RWPE2 (cell line): ENCODE data around the gene ARHGEF10L.

Experiments
- ATAC-seq: fragments of 200-7000 bp; cut with Tn5 transposase; 3 replicates; pipeline ENCODE4 v1.9.1; 2021; ENCODE audit warnings: low read depth
- DNase-seq: peaks from one replicate; pipeline ENCODE4 v3.0.0-alpha.2; 2020; ENCODE audit warnings: low spot score
- H3K27ac ChIP-seq: fragments of 450-650 bp; 2 replicates; pipeline ENCODE4 v1.5.1; 2017; ENCODE audit warnings: mild to moderate bottlenecking; ENCODE audit not compliant: poor library complexity, severe bottlenecking
- H3K27me3 ChIP-seq: fragments of 250-450 bp; sonication (Bioruptor Pico); 2 replicates; pipeline ENCODE4 v1.5.1; 2021; ENCODE audit warnings: mild to moderate bottlenecking, moderate library complexity; ENCODE audit not compliant: insufficient read depth, poor library complexity, severe bottlenecking
- H3K36me3 ChIP-seq: fragments of 250-450 bp; sonication (Bioruptor Pico); 2 replicates; pipeline ENCODE4 v1.5.1; 2020; ENCODE audit warnings: low read depth, mild to moderate bottlenecking, moderate library complexity
- H3K4me1 ChIP-seq: fragments of 250-450 bp; sonication (Bioruptor Pico); 2 replicates; pipeline ENCODE4 v1.5.1; 2021; ENCODE audit warnings: mild to moderate bottlenecking, moderate library complexity; ENCODE audit not compliant: insufficient read depth, poor library complexity, severe bottlenecking
- H3K4me3 ChIP-seq: fragments of 250-450 bp; sonication (Bioruptor Pico); 2 replicates; pipeline ENCODE4 v1.5.1; 2021; ENCODE audit warnings: mild to moderate bottlenecking, moderate library complexity; ENCODE audit not compliant: severe bottlenecking
- H3K9me3 ChIP-seq: fragments of 250-450 bp; sonication (Bioruptor Pico); 2 replicates; pipeline ENCODE4 v1.5.1; 2021; ENCODE audit warnings: mild to moderate bottlenecking, moderate library complexity; ENCODE audit not compliant: severe bottlenecking
- CTCF ChIP-seq: fragments of 450-650 bp; IDR thresholded peaks from one replicate; pipeline ENCODE4 v1.5.1; 2017; ENCODE audit warnings: mild to moderate bottlenecking, moderate library complexity; ENCODE audit not compliant: poor library complexity, severe bottlenecking

ARHGEF10L gene

GRCh38 chr1:17559615-17560419 lies 20.3 kb downstream of the ARHGEF10L start:
- DNase-seq (no peak), ATAC-seq (peak; percentile 80)
- Histone ChIP-seq H3K36me3 (no peaks in the 10 kb centered on the region), H3K4me1 (peaks cover 20% of the 10 kb centered on the region), H3K4me3 (no peak overlapping the region), H3K27me3 (no peaks in the 10 kb centered on the region), H3K9me3 (no peaks in the 10 kb centered on the region), H3K27ac (peak overlapping the region; percentile 33)
- no peak for TF ChIP-seq CTCF

- Histone ChIP-seq H3K4me1 (peaks cover 20% of the 10 kb centered on the region), H3K27me3 (no peaks in the 10 kb centered on the region), H3K27ac (peak overlapping the region; percentile 10), H3K36me3 (no peaks in the 10 kb centered on the region), H3K4me3 (no peak overlapping the region), H3K9me3 (no peaks in the 10 kb centered on the region)
- DNase-seq (no peak), ATAC-seq (no peak)
- TF ChIP-seq CTCF = no peak
These were observed 21.7 kb downstream of the ARHGEF10L start for GRCh38 chr1:17561247-17561548.

GRCh38 chr1:17561561-17561985 lies 22.1 kb downstream of the ARHGEF10L start:
- Histone ChIP-seq H3K36me3 (no peaks in the 10 kb centered on the region), H3K9me3 (no peaks in the 10 kb centered on the region), H3K4me3 (no peak overlapping the region), H3K27ac (peak overlapping the region; percentile 10), H3K27me3 (no peaks in the 10 kb centered on the region), H3K4me1 (peaks cover 20% of the 10 kb centered on the region)
- ATAC-seq (peak; percentile 51), DNase-seq (no peak)
- TF ChIP-seq CTCF = no peak

GRCh38 chr1:17562375-17562774 lies 22.9 kb downstream of the ARHGEF10L start:
- H3K27me3 ChIP-seq = no peaks in the 10 kb centered on the region
- H3K36me3 ChIP-seq = no peaks in the 10 kb centered on the region
- H3K4me1 ChIP-seq = peaks cover 20% of the 10 kb centered on the region
- ATAC-seq = no peak
- H3K27ac ChIP-seq = no peak overlapping the region
- DNase-seq = no peak
- no peak for TF ChIP-seq CTCF
- no peaks in the 10 kb centered on the region for H3K9me3 ChIP-seq
- no peak overlapping the region for H3K4me3 ChIP-seq
